Kidney glomerular epithelial cell (primary cell): ENCODE measurements around the gene PDK2.

ENCODE experiments used
- DNase-seq: peaks from one replicate; lab custom pipeline; 2025; lab: John Stamatoyannopoulos, UW

PDK2 gene

DNA sequence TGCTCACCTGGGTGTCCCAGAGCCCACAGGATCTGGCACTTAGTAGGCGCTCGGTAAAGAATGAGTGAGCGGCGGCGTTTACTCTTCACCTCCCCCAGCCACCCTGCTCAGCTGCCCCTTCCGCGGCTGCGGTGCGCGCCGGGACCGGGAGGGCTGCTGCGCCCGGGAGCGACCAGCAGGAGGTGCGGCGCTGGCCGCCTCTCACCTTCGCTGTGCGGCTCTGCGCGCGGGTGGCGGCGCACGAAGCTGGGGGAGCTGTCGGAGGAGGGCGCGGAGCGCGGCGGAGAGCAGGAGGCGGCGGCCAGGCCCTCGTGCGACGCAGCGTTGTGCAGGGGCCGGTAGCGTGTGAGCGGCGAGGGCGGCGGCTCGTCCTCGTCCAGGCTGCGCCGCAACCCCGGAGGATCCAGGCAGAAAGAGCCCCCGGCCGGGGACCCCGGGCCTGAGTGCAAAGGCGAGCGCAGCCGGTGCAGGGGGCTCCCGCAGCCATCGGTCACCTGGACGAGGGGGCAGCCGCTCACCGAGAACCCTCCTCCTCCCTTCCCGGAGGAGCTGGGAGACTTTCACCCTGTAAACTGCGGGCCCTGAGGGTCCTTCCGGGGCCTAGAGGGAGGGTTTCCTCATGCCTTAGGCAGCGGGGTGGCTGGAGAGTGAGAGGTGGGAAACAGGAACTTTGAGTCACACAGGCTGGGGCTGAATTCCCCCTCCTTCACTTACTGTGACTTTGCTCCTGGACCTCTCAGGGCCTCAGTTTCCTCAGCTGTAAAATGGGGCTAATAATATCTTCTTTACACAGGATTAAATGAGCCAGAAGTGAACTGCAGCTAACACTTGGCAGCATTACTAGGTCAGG lies 22.3 kb downstream of the PDK2 start:
- DNase-seq, result no peak

GRCh38 chr17:50118076-50118827 lies 23.1 kb downstream of the PDK2 start:
- no peak for DNase-seq

DNA sequence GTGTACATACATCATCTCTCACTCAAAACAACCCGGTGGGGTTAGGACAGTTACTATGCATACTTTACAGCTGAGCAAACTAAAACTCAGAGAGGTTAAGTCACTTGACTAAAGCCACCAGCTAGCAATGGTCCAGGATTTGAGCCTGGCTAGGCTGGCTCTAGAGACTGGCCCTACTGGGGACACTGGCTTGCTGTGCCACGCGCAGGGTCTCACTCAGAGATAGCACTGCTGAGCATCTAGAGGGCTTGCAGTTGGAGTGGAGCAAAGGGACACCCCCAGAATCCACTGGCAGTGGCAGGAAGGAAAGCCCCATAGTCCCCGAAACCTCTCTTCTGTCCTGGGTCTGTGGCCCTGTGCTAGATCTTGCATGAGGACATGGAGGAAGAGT lies 23.7 kb downstream of the PDK2 start:
- DNase-seq, result no peak

- no peak for DNase-seq
Measured at GRCh38 chr17:50120475-50121253, 25.5 kb downstream of the PDK2 start.

- no peak for DNase-seq
Measured at GRCh38 chr17:50122945-50123344, 27.8 kb downstream of the PDK2 start.

GRCh38 chr17:50123649-50124349 lies 28.6 kb downstream of the PDK2 start:
- peak; percentile 57 for DNase-seq

- DNase-seq, result no peak
Measured at GRCh38 chr17:50125420-50125997, 30.4 kb downstream of the PDK2 start.

GRCh38 chr17:50127697-50128361 lies 32.7 kb downstream of the PDK2 start:
- peak; percentile 26 for DNase-seq

- no peak for DNase-seq
Measured at GRCh38 chr17:50128441-50129352, 33.5 kb downstream of the PDK2 start.

DNA sequence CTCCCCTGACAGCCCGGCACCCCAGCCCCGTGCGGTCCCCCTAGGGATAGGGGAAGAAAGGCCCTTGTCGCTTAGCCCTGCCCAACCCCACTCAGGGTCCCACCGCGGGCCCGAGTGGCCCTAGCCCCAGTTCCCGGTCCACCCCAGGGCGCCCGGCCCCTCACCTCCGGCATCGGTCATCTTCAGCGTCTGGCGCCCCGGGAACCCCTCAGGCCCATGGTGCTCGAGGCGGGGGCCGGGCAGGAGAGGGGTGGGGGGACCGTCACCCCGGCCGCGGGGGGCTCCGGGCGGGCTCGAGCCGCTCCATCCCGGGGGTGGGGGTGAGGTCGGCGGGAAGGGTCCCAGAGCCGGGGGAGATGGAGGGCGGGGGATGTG lies 34.2 kb downstream of the PDK2 start:
- no peak for DNase-seq

DNA sequence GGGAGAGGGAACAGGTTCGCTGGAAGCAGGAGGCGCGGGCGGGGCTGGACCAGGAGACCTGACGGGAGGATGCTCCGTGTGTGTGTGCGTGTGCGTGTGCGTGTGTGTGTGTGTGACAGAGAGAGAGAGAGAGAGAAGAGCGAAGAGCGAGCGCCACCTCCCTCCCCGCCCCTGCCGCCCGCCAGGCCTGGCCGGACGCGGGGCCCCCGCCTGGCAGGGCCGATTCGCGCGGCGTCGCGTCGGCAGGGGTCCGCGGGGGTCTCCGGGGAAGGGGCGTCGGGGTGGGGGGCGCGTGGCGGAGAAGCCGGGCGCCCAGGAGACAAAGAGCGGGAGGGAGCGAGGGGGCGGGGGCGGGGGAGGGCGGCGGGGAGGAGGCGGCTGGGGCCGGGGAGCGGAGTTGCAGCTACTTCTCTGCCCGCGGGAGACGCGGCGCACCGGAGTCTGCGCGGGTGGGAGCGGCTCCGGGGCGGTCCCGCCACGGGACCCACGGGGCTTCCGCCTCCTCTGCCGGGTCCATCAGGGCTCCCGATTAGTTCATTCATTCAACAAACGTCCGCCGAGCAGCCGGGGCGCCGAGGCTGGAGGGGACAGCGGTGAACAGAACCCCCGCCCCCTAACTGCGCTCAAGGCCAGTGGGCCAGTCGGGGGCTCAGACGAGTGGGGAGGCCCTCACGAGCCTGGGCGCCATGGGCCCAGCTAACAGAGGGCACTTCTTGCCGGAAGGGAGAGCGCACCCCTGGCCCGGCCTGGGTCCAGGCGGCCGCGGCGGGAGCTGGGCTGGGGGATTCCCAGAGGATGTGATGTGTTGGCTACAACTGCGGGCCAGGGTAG lies 34.8 kb downstream of the PDK2 start, which contains the start of gene SAMD14:
Gene SAMD14, minus strand, starts transcription at position 433 of the 831 bp plus-strand sequence. CDS start 5,201 bp downstream, outside the sequence.
- DNase-seq, result peak; percentile 22

GRCh38 chr17:50130559-50131305 lies 35.6 kb downstream of the PDK2 start:
- DNase-seq, result no peak

DNA sequence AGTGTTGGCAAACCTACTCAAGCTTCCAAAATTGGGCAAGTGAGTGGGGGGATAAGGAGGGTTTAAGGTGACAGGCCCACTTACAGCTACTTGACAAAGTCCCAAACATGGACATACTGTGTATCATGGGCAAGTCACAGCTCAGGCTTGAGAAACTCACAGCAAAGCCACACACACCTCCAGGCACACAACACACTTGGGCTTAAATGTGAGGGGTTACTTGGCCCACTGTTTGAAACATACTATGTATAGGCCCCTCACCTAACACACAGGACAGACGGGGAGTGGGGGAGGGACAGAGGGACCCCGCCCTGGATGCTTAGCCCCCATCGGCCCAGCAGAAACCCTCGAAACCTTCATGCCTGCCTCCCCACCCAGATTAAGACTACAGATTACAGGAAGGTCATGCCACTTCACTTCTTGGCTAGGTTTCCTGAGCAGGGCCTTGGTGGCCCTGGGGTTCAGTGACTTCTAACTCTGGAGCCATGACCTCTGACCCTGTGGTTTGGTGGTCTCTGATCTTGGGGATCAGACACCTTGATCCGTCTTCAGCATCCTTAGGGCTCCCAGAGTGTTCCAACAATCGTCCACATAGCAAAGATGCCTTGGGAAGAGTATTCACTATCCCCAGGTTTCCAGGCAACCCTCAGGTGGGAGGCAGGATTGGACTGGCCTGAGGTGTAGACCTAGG lies 37.1 kb downstream of the PDK2 start:
- DNase-seq, result no peak

GRCh38 chr17:50133028-50133768 lies 38.0 kb downstream of the PDK2 start:
- no peak for DNase-seq

GRCh38 chr17:50133769-50134099 lies 38.6 kb downstream of the PDK2 start:
- DNase-seq, result no peak

- no peak for DNase-seq
Measured at GRCh38 chr17:50134206-50135110, 39.3 kb downstream of the PDK2 start.
